ENCODE data around the gene RNF227. TPM values are rescaled to one million over a fixed set of nuclear protein-coding genes. Genes with fewer than 3 reads are reported as not detected.
"Not testable (repeated sequence)": the region's sequence is repeated elsewhere in the genome, so short reads cannot be mapped to it uniquely, and the experiment has no call there.

The RNF227 gene
- total RNA-seq, 1 donor from 2014 or later = 6.2 TPM

DNA sequence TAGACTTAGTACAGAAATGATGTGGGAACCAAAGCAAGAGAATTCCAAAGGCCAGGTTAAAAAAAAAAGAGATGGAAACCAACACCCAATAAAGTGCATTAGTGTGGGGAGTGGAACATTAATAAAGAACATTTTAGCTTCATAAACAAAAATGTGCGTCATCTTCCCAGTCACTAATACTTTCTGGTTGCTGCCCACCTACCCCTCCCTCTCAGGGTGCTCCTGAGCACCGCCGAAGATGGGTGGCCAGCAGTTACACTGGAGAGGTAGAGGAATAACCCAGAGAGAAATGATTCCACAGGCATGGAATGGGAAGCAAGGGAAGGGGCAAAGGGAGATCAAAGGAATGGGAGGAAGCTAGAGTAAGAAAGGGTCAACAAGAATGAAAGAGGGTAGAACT lies 33.5 kb downstream of the RNF227 start:
- H3K36me3 Mint-ChIP-seq (ENCODE audit: low read depth) = peaks cover 1% of the 10 kb centered on the region
- intact Hi-C loops (cut with micrococcal nuclease) = no loop called here
- no peak for DNase-seq (ENCODE audit: low spot score)
- H3K4me1 Mint-ChIP-seq (ENCODE audit: low read depth) = no peaks in the 10 kb centered on the region
- H3K9me3 Mint-ChIP-seq = no peaks in the 10 kb centered on the region
- no peak overlapping the region for H3K4me3 Mint-ChIP-seq
- no peaks in the 10 kb centered on the region for H3K27me3 Mint-ChIP-seq (ENCODE audit: insufficient read depth)
- no peak overlapping the region for H3K27ac Mint-ChIP-seq

DNA sequence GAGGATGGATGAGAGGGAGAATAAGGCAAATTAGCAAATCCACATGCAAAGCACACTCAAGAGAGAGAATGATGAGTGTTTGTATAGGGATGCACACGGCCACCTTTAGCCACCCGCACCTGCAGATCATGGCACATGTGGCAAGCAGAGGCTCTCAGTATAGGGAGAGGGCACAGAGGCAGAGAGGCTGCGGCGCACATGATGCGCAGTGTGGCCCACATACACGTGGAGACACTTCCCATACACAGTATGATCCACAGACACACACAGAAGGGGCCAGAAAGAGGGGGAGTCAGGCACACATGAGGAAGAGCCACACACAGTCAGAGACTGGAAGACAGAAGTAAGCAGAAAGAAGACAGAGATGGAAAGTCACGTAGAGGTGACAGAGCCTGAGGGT lies 34.0 kb downstream of the RNF227 start:
- no peaks in the 10 kb centered on the region for H3K4me1 Mint-ChIP-seq (ENCODE audit: low read depth)
- H3K36me3 Mint-ChIP-seq (ENCODE audit: low read depth) = peaks cover 3% of the 10 kb centered on the region
- no peaks in the 10 kb centered on the region for H3K9me3 Mint-ChIP-seq
- no peak overlapping the region for H3K27ac Mint-ChIP-seq
- H3K4me3 Mint-ChIP-seq = no peak overlapping the region
- no peaks in the 10 kb centered on the region for H3K27me3 Mint-ChIP-seq (ENCODE audit: insufficient read depth)
- intact Hi-C loops (cut with micrococcal nuclease) = no loop called here
- DNase-seq (ENCODE audit: low spot score) = no peak

DNA sequence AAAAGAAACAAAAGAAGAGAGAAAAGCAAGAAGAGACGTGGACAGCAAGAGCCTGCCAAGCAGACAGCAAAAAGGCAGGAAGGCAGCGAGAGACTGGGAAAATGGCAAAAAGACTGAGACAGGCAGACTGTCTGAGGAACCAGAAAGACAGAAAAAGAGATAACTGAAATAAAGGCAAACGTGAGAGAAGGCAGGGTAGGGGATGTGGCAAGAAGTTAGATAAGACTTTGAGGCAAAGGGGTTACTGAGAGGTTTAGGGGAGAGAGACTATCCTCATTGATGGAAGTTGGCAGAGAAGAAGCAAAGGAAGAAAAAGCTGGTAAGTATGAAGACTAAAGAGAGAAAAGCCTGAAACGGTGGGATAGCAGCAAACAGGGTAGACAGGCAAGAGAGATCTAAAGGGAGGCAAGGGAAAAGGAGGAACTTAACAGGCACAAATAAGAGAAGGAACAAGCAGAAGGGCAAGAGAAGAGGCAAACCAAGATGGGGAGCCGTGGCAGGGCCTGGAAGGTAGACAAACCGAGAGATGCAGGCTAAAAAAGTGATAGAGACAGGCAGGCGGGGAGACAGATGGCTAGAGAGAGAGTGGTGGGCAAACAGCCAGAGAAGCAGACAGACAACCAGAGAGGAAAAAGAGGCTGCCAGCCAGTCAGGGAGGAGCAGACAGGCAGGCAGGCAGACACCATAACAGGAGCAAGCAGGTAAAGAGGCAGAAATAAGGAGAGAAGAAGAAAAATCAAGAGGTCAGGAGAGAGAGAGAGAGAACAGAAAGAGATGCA lies 34.6 kb downstream of the RNF227 start:
- no peak overlapping the region for H3K4me3 Mint-ChIP-seq
- no peak for DNase-seq (ENCODE audit: low spot score)
- H3K36me3 Mint-ChIP-seq (ENCODE audit: low read depth) = peaks cover 4% of the 10 kb centered on the region
- intact Hi-C loops (cut with micrococcal nuclease) = no loop called here
- H3K27me3 Mint-ChIP-seq (ENCODE audit: insufficient read depth) = no peaks in the 10 kb centered on the region
- no peaks in the 10 kb centered on the region for H3K9me3 Mint-ChIP-seq
- H3K27ac Mint-ChIP-seq = no peak overlapping the region
- peaks cover 3% of the 10 kb centered on the region for H3K4me1 Mint-ChIP-seq (ENCODE audit: low read depth)

DNA sequence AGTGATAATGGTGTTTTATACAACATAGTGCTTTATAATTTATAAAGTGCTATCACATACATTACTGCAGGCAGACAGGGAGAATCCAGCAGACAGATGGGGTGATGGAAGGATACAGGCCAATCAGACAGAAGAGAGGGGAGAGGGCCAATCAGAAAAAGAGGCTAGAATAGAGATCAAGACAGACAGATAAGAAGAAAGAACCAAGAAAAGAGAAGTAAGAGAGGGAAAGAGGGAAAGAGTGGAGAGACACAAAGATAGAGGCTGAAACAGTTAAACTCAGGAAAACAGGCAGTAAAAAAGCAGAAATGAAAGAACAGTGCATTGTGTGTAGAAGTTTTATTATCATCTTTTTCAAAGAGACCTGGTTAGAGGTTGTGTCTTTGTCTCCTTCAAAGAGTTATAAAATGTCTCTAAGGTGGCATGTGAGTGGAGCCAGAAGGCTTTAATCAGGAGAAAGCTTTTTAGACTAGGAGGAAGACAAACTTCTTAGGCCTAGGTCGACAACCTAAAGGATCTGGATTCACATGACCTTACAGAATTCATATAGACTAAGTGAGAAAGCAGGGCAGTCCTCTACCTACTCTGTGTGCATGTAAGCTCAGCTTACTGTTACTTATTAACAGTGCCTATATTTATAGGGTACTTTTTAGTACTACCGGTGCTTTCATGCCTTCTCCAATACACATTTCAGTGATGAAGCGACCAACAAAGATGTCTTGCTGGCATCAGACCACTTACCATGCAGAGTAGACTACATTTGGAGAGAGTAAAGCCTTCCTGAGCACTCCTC lies 35.8 kb downstream of the RNF227 start:
- Mint-ChIP-seq H3K36me3 (ENCODE audit: low read depth) (peaks cover 9% of the 10 kb centered on the region), H3K9me3 (no peaks in the 10 kb centered on the region), H3K4me3 (no peak overlapping the region), H3K4me1 (ENCODE audit: low read depth) (peaks cover 11% of the 10 kb centered on the region), H3K27me3 (ENCODE audit: insufficient read depth) (no peaks in the 10 kb centered on the region), H3K27ac (no peak overlapping the region)
- intact Hi-C loops (cut with micrococcal nuclease) = no loop called here
- no peak for DNase-seq (ENCODE audit: low spot score)

DNA sequence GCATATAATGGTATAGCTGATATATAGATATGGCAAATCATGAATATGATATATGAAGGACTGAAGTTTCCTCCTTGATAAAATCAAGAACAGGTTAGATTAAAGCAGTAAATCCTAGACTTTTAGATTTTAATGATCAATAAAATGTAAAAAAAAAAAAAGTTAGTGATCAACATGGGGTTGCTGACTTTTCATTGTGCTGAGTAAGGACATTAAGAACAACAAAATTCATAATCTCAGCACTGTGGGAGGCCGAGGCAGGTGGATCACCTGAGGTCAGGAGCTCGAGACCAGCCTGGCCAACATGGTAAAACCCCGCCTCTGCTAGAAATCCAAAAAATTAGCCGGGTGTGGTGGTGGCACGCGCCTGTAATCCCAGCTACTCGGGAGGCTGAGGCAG lies 37.9 kb downstream of the RNF227 start:
- DNase-seq (ENCODE audit: low spot score) = no peak
- no peaks in the 10 kb centered on the region for H3K27me3 Mint-ChIP-seq (ENCODE audit: insufficient read depth)
- H3K36me3 Mint-ChIP-seq (ENCODE audit: low read depth) = peaks cover 18% of the 10 kb centered on the region
- H3K27ac Mint-ChIP-seq = no peak overlapping the region
- no peak overlapping the region for H3K4me3 Mint-ChIP-seq
- no peaks in the 10 kb centered on the region for H3K9me3 Mint-ChIP-seq
- intact Hi-C loops (cut with micrococcal nuclease) = no loop called here
- peaks cover 11% of the 10 kb centered on the region for H3K4me1 Mint-ChIP-seq (ENCODE audit: low read depth)

DNA sequence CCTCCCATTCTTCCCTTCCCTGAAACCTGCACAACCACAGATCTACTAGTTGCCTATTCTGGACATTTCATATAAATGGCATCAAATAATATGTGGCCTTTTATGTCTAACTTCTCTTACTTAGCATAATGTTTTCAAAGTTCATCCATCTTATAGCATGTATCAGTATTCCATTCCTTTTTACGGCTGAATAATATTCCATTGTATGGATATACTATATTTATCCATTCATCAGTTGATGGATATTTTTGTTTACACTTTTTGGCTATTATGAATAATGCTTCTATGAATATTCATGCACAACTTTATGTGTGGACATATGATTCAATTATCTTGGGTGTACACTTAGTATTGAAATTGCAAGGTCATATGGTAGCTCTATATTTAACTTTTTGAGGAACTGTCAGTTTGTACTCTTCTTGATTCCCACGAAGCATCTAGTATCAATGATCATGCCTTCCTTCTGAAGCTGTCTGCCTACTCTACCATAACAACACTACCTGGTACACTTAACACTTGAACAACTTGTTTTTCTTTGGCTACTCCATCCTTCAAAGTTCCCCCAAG lies 40.2 kb downstream of the RNF227 start:
- peaks cover 11% of the 10 kb centered on the region for H3K4me1 Mint-ChIP-seq (ENCODE audit: low read depth)
- H3K36me3 Mint-ChIP-seq (ENCODE audit: low read depth) = peaks cover 22% of the 10 kb centered on the region
- H3K27ac Mint-ChIP-seq = no peak overlapping the region
- intact Hi-C loops (cut with micrococcal nuclease) = no loop called here
- no peak for DNase-seq (ENCODE audit: low spot score)
- H3K4me3 Mint-ChIP-seq = no peak overlapping the region
- H3K9me3 Mint-ChIP-seq = no peaks in the 10 kb centered on the region
- H3K27me3 Mint-ChIP-seq (ENCODE audit: insufficient read depth) = no peaks in the 10 kb centered on the region

DNA sequence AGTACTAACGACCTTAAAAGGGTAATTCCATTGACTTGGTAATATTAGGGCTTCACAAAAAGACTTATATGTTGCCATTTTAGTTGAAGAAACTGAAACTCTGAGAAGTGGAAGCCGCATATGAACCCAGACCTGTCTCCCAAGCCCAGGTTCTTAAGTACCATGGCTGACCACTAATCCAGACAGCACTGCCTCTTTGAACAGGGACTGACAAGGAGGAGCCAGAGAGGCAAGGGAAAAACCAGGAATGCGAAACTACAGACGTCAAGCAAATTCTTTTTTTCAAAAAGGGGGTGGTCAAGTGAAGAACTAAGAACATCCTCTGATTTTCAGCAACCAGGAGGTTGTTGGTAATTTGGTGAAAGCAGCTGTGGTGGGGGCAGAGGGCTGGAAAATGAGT lies 43.0 kb downstream of the RNF227 start:
- intact Hi-C loops (cut with micrococcal nuclease) = no loop called here
- Mint-ChIP-seq H3K27ac (no peak overlapping the region), H3K4me3 (no peak overlapping the region), H3K4me1 (ENCODE audit: low read depth) (peaks cover 21% of the 10 kb centered on the region), H3K27me3 (ENCODE audit: insufficient read depth) (no peaks in the 10 kb centered on the region), H3K36me3 (ENCODE audit: low read depth) (peaks cover 25% of the 10 kb centered on the region), H3K9me3 (no peaks in the 10 kb centered on the region)
- no peak for DNase-seq (ENCODE audit: low spot score)

DNA sequence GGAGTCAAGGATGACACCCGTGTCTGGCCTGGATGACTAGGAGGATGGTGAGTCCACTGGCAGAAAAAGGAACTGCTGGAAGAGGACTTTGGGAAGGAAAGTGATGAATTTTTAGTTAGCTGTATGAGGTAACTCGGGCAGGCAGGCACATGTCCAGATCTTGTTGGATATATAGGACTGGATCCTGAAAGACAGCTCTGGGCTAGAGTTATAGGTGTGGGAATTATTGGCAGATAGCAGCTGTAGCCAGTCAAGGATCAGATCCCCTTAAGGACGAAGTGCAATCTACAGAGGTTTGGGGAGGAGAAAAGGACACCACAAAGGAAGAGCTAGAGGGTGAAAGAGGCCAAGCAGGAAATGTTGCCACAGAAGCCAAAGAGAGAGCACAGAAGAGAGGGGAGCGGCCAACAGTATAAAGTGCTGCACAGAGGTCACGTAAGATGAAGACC lies 48.2 kb downstream of the RNF227 start:
- intact Hi-C loops (cut with micrococcal nuclease) = no loop called here
- Mint-ChIP-seq H3K4me3 (peak overlapping the region; percentile 16), H3K27ac (peak overlapping the region; percentile 21), H3K9me3 (no peaks in the 10 kb centered on the region), H3K27me3 (ENCODE audit: insufficient read depth) (no peaks in the 10 kb centered on the region), H3K4me1 (ENCODE audit: low read depth) (peaks cover 24% of the 10 kb centered on the region), H3K36me3 (ENCODE audit: low read depth) (peaks cover 22% of the 10 kb centered on the region)
- no peak for DNase-seq (ENCODE audit: low spot score)

DNA sequence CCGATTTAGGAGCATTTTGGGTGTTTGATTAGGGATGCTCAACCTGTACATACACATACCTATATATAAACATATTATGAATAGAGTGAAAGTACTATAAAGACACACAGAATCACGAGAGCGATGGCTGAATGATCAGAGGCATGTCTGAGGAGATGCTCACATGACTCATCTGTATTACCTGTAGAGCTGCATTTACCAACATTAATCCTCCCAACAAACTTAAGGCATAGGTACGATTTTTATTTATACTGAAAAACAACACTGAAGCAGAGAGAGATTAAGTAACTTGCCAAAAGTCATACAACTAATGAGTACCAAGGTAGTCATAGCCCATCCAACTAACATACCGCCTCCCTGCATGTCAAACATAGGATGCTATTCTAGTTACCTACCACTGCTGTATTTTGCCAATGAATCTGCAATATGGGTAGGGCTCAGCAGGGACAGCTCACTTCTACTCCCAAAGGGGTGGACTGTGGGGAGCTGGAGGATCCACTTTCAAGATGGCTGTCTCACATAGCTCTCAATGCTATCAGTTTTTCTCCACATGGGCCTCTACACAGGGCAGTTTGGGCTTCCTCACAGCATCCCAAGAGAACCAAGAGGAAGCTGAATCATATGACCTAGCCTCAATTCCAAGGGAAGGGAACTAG lies 51.0 kb downstream of the RNF227 start:
- intact Hi-C loops (cut with micrococcal nuclease) = no loop called here
- no peaks in the 10 kb centered on the region for H3K27me3 Mint-ChIP-seq (ENCODE audit: insufficient read depth)

DNA sequence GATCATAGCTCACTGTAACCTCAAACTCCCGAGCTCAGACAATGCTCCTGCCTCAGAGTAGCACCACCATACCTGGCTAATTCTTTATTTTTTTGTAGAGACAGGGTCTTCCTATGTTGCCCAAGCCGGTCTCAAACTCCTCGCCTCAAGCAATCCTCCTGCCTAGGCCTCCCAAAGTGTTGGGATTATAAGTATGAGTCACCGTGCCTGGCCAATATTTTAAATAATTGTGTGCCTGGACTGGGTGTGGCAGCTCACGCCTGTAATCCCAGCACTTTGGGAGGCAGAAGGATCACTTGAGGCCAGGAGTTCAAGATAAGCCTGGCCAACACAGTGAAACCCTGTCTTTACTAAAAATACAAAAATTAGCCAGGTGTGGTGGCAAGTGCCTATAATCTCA lies 51.7 kb downstream of the RNF227 start:
- not testable (repeated sequence) for H3K27ac Mint-ChIP-seq

More for the DNA sequence above, 51.0 kb downstream of the RNF227 start:
- Mint-ChIP-seq H3K4me1 (ENCODE audit: low read depth) (peaks cover 24% of the 10 kb centered on the region), H3K36me3 (ENCODE audit: low read depth) (peaks cover 27% of the 10 kb centered on the region), H3K4me3 (no peak overlapping the region), H3K9me3 (no peaks in the 10 kb centered on the region), H3K27ac (no peak overlapping the region)
- no peak for DNase-seq (ENCODE audit: low spot score)

More for the DNA sequence above, 51.7 kb downstream of the RNF227 start:
- H3K9me3 Mint-ChIP-seq; intact Hi-C loops (cut with micrococcal nuclease); H3K4me3 Mint-ChIP-seq; H3K27me3 Mint-ChIP-seq (ENCODE audit: insufficient read depth); DNase-seq (ENCODE audit: low spot score): not testable (repeated sequence)
- H3K4me1 Mint-ChIP-seq (ENCODE audit: low read depth) = peaks cover 24% of the 10 kb centered on the region
- H3K36me3 Mint-ChIP-seq (ENCODE audit: low read depth) = peaks cover 32% of the 10 kb centered on the region
